ENCODE results near the gene TEKTIP1. TPM values are rescaled to one million over a fixed set of nuclear protein-coding genes. Genes with fewer than 3 reads are reported as not detected.

The TEKTIP1 gene
- total and polyA plus RNA-seq, 2 experiments from 2014 or later = 1.5 TPM; not detected in 1

GRCh38 chr19:3531716-3532115, 7.3 kb upstream of the TEKTIP1 start:
- Histone ChIP-seq H3K27me3 (no peaks in the 10 kb centered on the region), H3K9me2 (replicated peaks; ENCODE audit: insufficient read depth) (no peaks in the 10 kb centered on the region), H4K20me1 (ENCODE audit: insufficient read depth, poor library complexity, severe bottlenecking) (no peaks in the 10 kb centered on the region), H3K79me2 (no peaks in the 10 kb centered on the region), H3K4me1 (ENCODE audit: insufficient read depth) (no peaks in the 10 kb centered on the region), H3K4me3 (no peak overlapping the region), H3K36me3 (replicated peaks; ENCODE audit: insufficient read depth, low read depth) (no peaks in the 10 kb centered on the region), H3K27ac (no peak overlapping the region), H3K4me2 (no peak overlapping the region), H3K9me3 (ENCODE audit: low read depth) (no peaks in the 10 kb centered on the region), H2AFZ (no peak overlapping the region)
- 95% methylated on average over 28 of the region's 29 CpGs for WGBS (ENCODE audit: low lambda C conversion rate, missing lambda C conversion rate)
- no peak for DNase-seq (ENCODE audit: low spot score)
- no peak for TF ChIP-seq EZH2 (IDR thresholded peaks at IDR 0.05; ENCODE audit: borderline replicate concordance)
- TF ChIP-seq CTCF (IDR thresholded peaks at IDR 0.05; ENCODE audit: poor library complexity) = no peak
- no peak for TF ChIP-seq EZH2phosphoT487 (IDR thresholded peaks at IDR 0.05; ENCODE audit: low read depth, severe bottlenecking, unreplicated experiment)

DNA sequence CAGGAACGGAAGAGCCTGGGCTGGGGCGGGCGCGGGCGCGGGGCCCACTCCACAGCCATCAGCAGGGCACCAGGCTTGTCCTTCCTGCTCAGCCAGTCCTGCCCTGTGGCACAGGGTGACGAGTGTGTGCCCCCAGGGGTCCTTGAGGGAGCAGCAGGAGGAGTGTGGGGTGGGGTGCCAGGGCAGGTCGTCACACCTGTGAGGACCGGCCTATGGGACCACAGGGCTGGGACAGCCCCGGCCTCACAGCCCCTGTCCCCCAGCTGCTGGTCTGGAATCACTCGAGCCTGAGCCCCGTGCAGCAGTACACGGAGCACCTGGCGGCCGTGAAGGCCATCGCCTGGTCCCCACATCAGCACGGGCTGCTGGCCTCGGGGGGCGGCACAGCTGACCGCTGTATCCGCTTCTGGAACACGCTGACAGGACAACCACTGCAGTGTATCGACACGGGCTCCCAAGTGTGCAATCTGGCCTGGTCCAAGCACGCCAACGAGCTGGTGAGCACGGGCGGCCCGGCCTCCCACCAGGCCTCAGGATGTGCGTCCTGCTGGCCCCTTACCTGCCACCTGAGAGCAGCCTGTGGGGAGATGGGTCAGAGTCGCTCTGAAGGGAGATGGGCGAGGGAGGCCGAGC, 6.7 kb upstream of the TEKTIP1 start:
- TF ChIP-seq EZH2 (IDR thresholded peaks at IDR 0.05; ENCODE audit: borderline replicate concordance) = no peak
- TF ChIP-seq CTCF (IDR thresholded peaks at IDR 0.05; ENCODE audit: poor library complexity) = no peak
- no peak for TF ChIP-seq EZH2phosphoT487 (IDR thresholded peaks at IDR 0.05; ENCODE audit: low read depth, severe bottlenecking, unreplicated experiment)
- Histone ChIP-seq H3K4me2 (no peak overlapping the region), H3K4me1 (ENCODE audit: insufficient read depth) (no peaks in the 10 kb centered on the region), H3K9me3 (ENCODE audit: low read depth) (no peaks in the 10 kb centered on the region), H3K79me2 (no peaks in the 10 kb centered on the region), H3K36me3 (replicated peaks; ENCODE audit: insufficient read depth, low read depth) (no peaks in the 10 kb centered on the region), H4K20me1 (ENCODE audit: insufficient read depth, poor library complexity, severe bottlenecking) (no peaks in the 10 kb centered on the region), H3K9me2 (replicated peaks; ENCODE audit: insufficient read depth) (no peaks in the 10 kb centered on the region), H2AFZ (no peak overlapping the region), H3K4me3 (no peak overlapping the region), H3K27ac (no peak overlapping the region), H3K27me3 (no peaks in the 10 kb centered on the region)
- 98% methylated on average over 33 of the region's 33 CpGs for whole genome bisulfite sequencing (ENCODE audit: low lambda C conversion rate, missing lambda C conversion rate)
- no peak for DNase-seq (ENCODE audit: low spot score)

GRCh38 chr19:3533033-3533432, 5.9 kb upstream of the TEKTIP1 start:
- no peaks in the 10 kb centered on the region for H3K9me2 ChIP-seq (replicated peaks; ENCODE audit: insufficient read depth)
- DNase-seq (ENCODE audit: low spot score) = no peak
- H3K4me2 ChIP-seq = no peak overlapping the region
- TF ChIP-seq EZH2 (IDR thresholded peaks at IDR 0.05; ENCODE audit: borderline replicate concordance) (no peak), EZH2phosphoT487 (IDR thresholded peaks at IDR 0.05; ENCODE audit: low read depth, severe bottlenecking, unreplicated experiment) (no peak), CTCF (IDR thresholded peaks at IDR 0.05; ENCODE audit: poor library complexity) (no peak)
- no peaks in the 10 kb centered on the region for H3K79me2 ChIP-seq
- no peak overlapping the region for H3K4me3 ChIP-seq
- H3K9me3 ChIP-seq (ENCODE audit: low read depth) = no peaks in the 10 kb centered on the region
- H2AFZ ChIP-seq = no peak overlapping the region
- no peaks in the 10 kb centered on the region for H3K4me1 ChIP-seq (ENCODE audit: insufficient read depth)
- H3K27me3 ChIP-seq = no peaks in the 10 kb centered on the region
- H3K36me3 ChIP-seq (replicated peaks; ENCODE audit: insufficient read depth, low read depth) = no peaks in the 10 kb centered on the region
- 90% methylated on average over 16 of the region's 17 CpGs for WGBS (ENCODE audit: low lambda C conversion rate, missing lambda C conversion rate)
- no peaks in the 10 kb centered on the region for H4K20me1 ChIP-seq (ENCODE audit: insufficient read depth, poor library complexity, severe bottlenecking)
- no peak overlapping the region for H3K27ac ChIP-seq
